IMR-90 (cell line): Measurements from ENCODE around the gene MRC1. TPM values are rescaled to one million over a fixed set of nuclear protein-coding genes. Genes with fewer than 3 reads are reported as not detected.

Source experiments
- ATAC-seq: fragments of 200-7000 bp; cut with Tn5 transposase; 2 replicates; pipeline ENCODE4 v1.9.1; 2020; ENCODE audit warnings: low read depth, mild to moderate bottlenecking, moderate library complexity
- BruUV-seq: library from RNA; stranded (reverse); fragments of 400-500 nt; replicated peaks from 2 replicates; lab custom pipeline; 2021; lab: Mats Ljungman, UMichigan
- CTCF ChIA-PET: fragments of 300-600 bp; formaldehyde crosslinking; extraction: SDS; loops from one replicate; lab custom pipeline; 2021; ENCODE audit warnings: antibody characterized with exemption; lab: Yijun Ruan, JAX
- POLR2A ChIA-PET: fragments of 300-600 bp; sonication (Branson Sonifier 250); formaldehyde crosslinking; loops from one replicate; lab custom pipeline; 2022; ENCODE audit warnings: antibody characterized with exemption; ENCODE audit not compliant: unreplicated experiment; lab: Charles Lee
- DNase-seq: peaks from one replicate; pipeline ENCODE4 v3.0.0; 2013
- H2AFZ ChIP-seq: replicated peaks from 2 replicates; pipeline ENCODE3; 2013; ENCODE audit warnings: low read length, mild to moderate bottlenecking; ENCODE audit not compliant: poor library complexity
- H2AK5ac ChIP-seq: 2 replicates; pipeline ENCODE4 v1.6.1; 2013; ENCODE audit warnings: low read depth, low read length, inconsistent platforms
- H2AK9ac ChIP-seq: replicated peaks from 2 replicates; pipeline ENCODE3; 2013; ENCODE audit warnings: mild to moderate bottlenecking, low read depth, low read length, moderate library complexity; ENCODE audit not compliant: poor library complexity
- H2BK120ac ChIP-seq: 2 replicates; pipeline ENCODE4 v1.6.1; 2013; ENCODE audit warnings: low read depth, low read length, inconsistent platforms
- H2BK15ac ChIP-seq: 3 replicates; pipeline ENCODE4 v1.6.1; 2013; ENCODE audit warnings: low read depth, low read length, inconsistent platforms
- H2BK20ac ChIP-seq: 2 replicates; pipeline ENCODE4 v1.6.1; 2013; ENCODE audit warnings: low read depth, mild to moderate bottlenecking, inconsistent platforms, low read length, moderate library complexity
- H2BK5ac ChIP-seq: 2 replicates; pipeline ENCODE4 v1.6.1; 2013; ENCODE audit warnings: mild to moderate bottlenecking, low read depth, low read length, inconsistent platforms; ENCODE audit not compliant: poor library complexity, severe bottlenecking
- H3K14ac ChIP-seq: replicated peaks from 2 replicates; pipeline ENCODE4 v1.6.1; 2013; ENCODE audit warnings: low read depth, low read length, inconsistent platforms
- H3K18ac ChIP-seq: 2 replicates; pipeline ENCODE4 v1.6.1; 2013; ENCODE audit warnings: low read depth, low read length, control low read depth
- H3K23ac ChIP-seq: 2 replicates; pipeline ENCODE4 v1.6.1; 2013; ENCODE audit warnings: low read depth, low read length, inconsistent platforms
- H3K27ac ChIP-seq: 2 replicates; pipeline ENCODE4 v1.5.1; 2013; ENCODE audit warnings: mild to moderate bottlenecking, control low read depth, low read length; ENCODE audit not compliant: insufficient read depth
- H3K27me3 ChIP-seq: 2 replicates; pipeline ENCODE4 v1.6.1; 2013; ENCODE audit warnings: low read length; ENCODE audit not compliant: control insufficient read depth, insufficient read depth
- H3K36me3 ChIP-seq: 2 replicates; pipeline ENCODE4 v1.6.1; 2013; ENCODE audit warnings: low read length, mixed read lengths; ENCODE audit not compliant: control insufficient read depth, insufficient read depth
- H3K4ac ChIP-seq: 2 replicates; pipeline ENCODE4 v1.6.1; 2013; ENCODE audit warnings: low read depth, low read length, inconsistent platforms
- H3K4me1 ChIP-seq: 2 replicates; pipeline ENCODE4 v1.6.1; 2013; ENCODE audit warnings: low read length, mixed read lengths; ENCODE audit not compliant: control insufficient read depth, insufficient read depth
- H3K4me2 ChIP-seq: 2 replicates; pipeline ENCODE4 v1.6.1; 2013; ENCODE audit warnings: low read depth, mild to moderate bottlenecking, control low read depth, low read length, moderate library complexity
- H3K4me3 ChIP-seq: 2 replicates; pipeline ENCODE4 v1.5.1; 2013; ENCODE audit warnings: low read depth, mild to moderate bottlenecking, control low read depth, low read length, moderate library complexity; ENCODE audit not compliant: insufficient read depth
- H3K56ac ChIP-seq: 2 replicates; pipeline ENCODE4 v1.6.1; 2013; ENCODE audit warnings: low read length, inconsistent platforms; ENCODE audit not compliant: insufficient read depth; ENCODE audit errors: extremely low read depth
- H3K79me1 ChIP-seq, 2 experiments: 2 replicates each; pipeline ENCODE4 v1.6.1; 2013; ENCODE audit warnings: low read length in 2 of 2, inconsistent platforms in 1 of 2, low read depth in 1 of 2
- H3K9ac ChIP-seq: 2 replicates; pipeline ENCODE4 v1.6.1; 2013; ENCODE audit warnings: low read depth, low read length, control low read depth
- H3K9me1 ChIP-seq: 2 replicates; pipeline ENCODE4 v1.6.1; 2013; ENCODE audit warnings: low read length, inconsistent platforms; ENCODE audit not compliant: insufficient read depth
- H3K9me3 ChIP-seq: 2 replicates; pipeline ENCODE4 v1.6.1; 2013; ENCODE audit warnings: low read length; ENCODE audit not compliant: control insufficient read depth, insufficient read depth
- H4K20me1 ChIP-seq: 2 replicates; pipeline ENCODE4 v1.6.1; 2013; ENCODE audit warnings: low read length, inconsistent platforms; ENCODE audit not compliant: insufficient read depth
- H4K5ac ChIP-seq: 2 replicates; pipeline ENCODE4 v1.6.1; 2013; ENCODE audit warnings: mild to moderate bottlenecking, low read depth, low read length, control low read depth
- H4K8ac ChIP-seq, 2 experiments: 2 replicates each; pipeline ENCODE4 v1.6.1; 2013; ENCODE audit warnings: low read depth in 2 of 2, low read length in 2 of 2, control low read depth in 1 of 2, inconsistent platforms in 1 of 2
- H4K91ac ChIP-seq: 2 replicates; pipeline ENCODE4 v1.6.1; 2013; ENCODE audit warnings: low read depth, low read length, inconsistent platforms; ENCODE audit not compliant: insufficient read depth
- BHLHE40 ChIP-seq: fragments of 150-350 bp; IDR thresholded peaks from 2 replicates; pipeline ENCODE4 v1.6.1; 2016; ENCODE audit warnings: mild to moderate bottlenecking, low read depth, low read length
- CHD1 ChIP-seq: IDR thresholded peaks from 2 replicates; pipeline ENCODE4 v1.6.1; 2012; ENCODE audit warnings: low read depth, low read length, improper control_type of control experiment
- ELK1 ChIP-seq: fragments of 150-350 bp; IDR thresholded peaks from 2 replicates; pipeline ENCODE4 v1.6.1; 2016; ENCODE audit warnings: low read depth, mild to moderate bottlenecking, low read length, moderate library complexity, borderline replicate concordance
- FOS ChIP-seq: fragments of 150-350 bp; IDR thresholded peaks from 2 replicates; pipeline ENCODE4 v1.6.1; 2016; ENCODE audit warnings: low read depth, low read length
- MAZ ChIP-seq: IDR thresholded peaks from 2 replicates; pipeline ENCODE4 v1.6.1; 2012; ENCODE audit warnings: low read depth, mild to moderate bottlenecking, low read length, improper control_type of control experiment, moderate library complexity, borderline replicate concordance
- MXI1 ChIP-seq: IDR thresholded peaks from 2 replicates; pipeline ENCODE4 v1.6.1; 2012; ENCODE audit warnings: low read depth, mild to moderate bottlenecking, low read length, moderate library complexity, borderline replicate concordance
- NFE2L2 ChIP-seq: fragments of 150-350 bp; IDR thresholded peaks from 2 replicates; pipeline ENCODE4 v1.6.1; 2016; ENCODE audit warnings: low read depth, mild to moderate bottlenecking, low read length
- POLR2A ChIP-seq: IDR thresholded peaks from 2 replicates; pipeline ENCODE4 v1.6.1; 2012; ENCODE audit warnings: mild to moderate bottlenecking, low read depth, low read length
- RAD21 ChIP-seq: IDR thresholded peaks from 2 replicates; pipeline ENCODE4 v1.6.1; 2012; ENCODE audit warnings: low read length, improper control_type of control experiment
- RCOR1 ChIP-seq: IDR thresholded peaks from 2 replicates; pipeline ENCODE4 v1.6.1; 2012; ENCODE audit warnings: mild to moderate bottlenecking, low read length, improper control_type of control experiment; ENCODE audit not compliant: insufficient replicate concordance
- RFX5 ChIP-seq: IDR thresholded peaks from 2 replicates; pipeline ENCODE4 v1.8.0; 2012; ENCODE audit warnings: low read depth, mild to moderate bottlenecking, low read length, moderate library complexity
- SMC3 ChIP-seq: fragments of 150-350 bp; IDR thresholded peaks from 2 replicates; pipeline ENCODE4 v1.6.1; 2016; ENCODE audit warnings: low read depth, mild to moderate bottlenecking, antibody characterized with exemption, low read length, moderate library complexity
- WGBS, 2 experiments: methylation state at CpG; one replicate each; pipeline versions ENCODE4 v1.1.5 to v1.1.7; 2013; ENCODE audit warnings: missing lambda C conversion rate in 2 of 2; ENCODE audit not compliant: insufficient read length in 1 of 2; ENCODE audit errors: extremely low coverage in 2 of 2; 5-methylcytosine and 5-hydroxymethylcytosine counted together
- dilution Hi-C: fragments of 300-500 bp; cut with HindIII; formaldehyde crosslinking; loops from one replicate; pipeline ENCODE4 v1.14.3; 2018; ENCODE audit warnings: low sequenced_read_pairs; ENCODE audit not compliant: unreplicated experiment
- in situ Hi-C: fragments of 300-500 bp; cut with MboI; formaldehyde crosslinking; loops from 3 replicates; pipeline ENCODE4 v1.14.3; 2019; ENCODE audit warnings: low sequenced_read_pairs, inconsistent platforms, mixed read lengths
- intact Hi-C: fragments of 100-400 bp; cut with micrococcal nuclease; formaldehyde crosslinking; loops from 2 replicates; pipeline ENCODE4 v1.10.0; 2022
- polyA plus RNA-seq, 3 experiments: library from polyadenylated mRNA; depleted of rRNA; stranded (reverse); fragments of >200 nt; gene quantifications; 2 replicates each; pipeline ENCODE4 v1.2.3, GENCODE V29; 2012; ENCODE audit warnings: low replicate concordance in 1 of 3
- total RNA-seq: library from RNA; depleted of rRNA; stranded (reverse); fragments of >200 nt; gene quantifications from 2 replicates; pipeline ENCODE4 v1.2.3, GENCODE V29; 2012
- TF ChIP-seq, protein P1 (sequence below): conservative IDR thresholded peaks from 2 replicates; pipeline ENCODE4 v1.5.1; 2012; ENCODE audit warnings: mild to moderate bottlenecking, low read depth, low read length, improper control_type of control experiment

Gene MRC1
- total and polyA plus RNA-seq, 2 of the 4 experiments (the other 2 are of a cell fraction), result not detected

- DNase-seq, result no peak
- H4K5ac ChIP-seq, result no peak overlapping the region
- no peak overlapping the region for H3K27ac ChIP-seq
- H3K56ac ChIP-seq, result no peak overlapping the region
- H3K4me1 ChIP-seq, result no peaks in the 10 kb centered on the region
- H2BK15ac ChIP-seq, result no peak overlapping the region
- peaks cover 3% of the 10 kb centered on the region; the same call in 1 of the 2 replicates for H3K9me3 ChIP-seq
- no peak overlapping the region for H3K9ac ChIP-seq
- ChIA-PET POLR2A (no interaction called here), CTCF (no interaction called here)
- dilution Hi-C loops, result no loop called here
- no peak for TF ChIP-seq BHLHE40
- TF ChIP-seq NFE2L2, result no peak
- no peak for TF ChIP-seq ELK1
- TF ChIP-seq MAZ, result no peak
- TF ChIP-seq SMC3, result no peak
- TF ChIP-seq, protein P1, sequence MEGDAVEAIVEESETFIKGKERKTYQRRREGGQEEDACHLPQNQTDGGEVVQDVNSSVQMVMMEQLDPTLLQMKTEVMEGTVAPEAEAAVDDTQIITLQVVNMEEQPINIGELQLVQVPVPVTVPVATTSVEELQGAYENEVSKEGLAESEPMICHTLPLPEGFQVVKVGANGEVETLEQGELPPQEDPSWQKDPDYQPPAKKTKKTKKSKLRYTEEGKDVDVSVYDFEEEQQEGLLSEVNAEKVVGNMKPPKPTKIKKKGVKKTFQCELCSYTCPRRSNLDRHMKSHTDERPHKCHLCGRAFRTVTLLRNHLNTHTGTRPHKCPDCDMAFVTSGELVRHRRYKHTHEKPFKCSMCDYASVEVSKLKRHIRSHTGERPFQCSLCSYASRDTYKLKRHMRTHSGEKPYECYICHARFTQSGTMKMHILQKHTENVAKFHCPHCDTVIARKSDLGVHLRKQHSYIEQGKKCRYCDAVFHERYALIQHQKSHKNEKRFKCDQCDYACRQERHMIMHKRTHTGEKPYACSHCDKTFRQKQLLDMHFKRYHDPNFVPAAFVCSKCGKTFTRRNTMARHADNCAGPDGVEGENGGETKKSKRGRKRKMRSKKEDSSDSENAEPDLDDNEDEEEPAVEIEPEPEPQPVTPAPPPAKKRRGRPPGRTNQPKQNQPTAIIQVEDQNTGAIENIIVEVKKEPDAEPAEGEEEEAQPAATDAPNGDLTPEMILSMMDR, result no peak
- no peak for TF ChIP-seq MXI1
- no peak for TF ChIP-seq RCOR1
- TF ChIP-seq FOS, result no peak
- TF ChIP-seq RFX5, result no peak
- TF ChIP-seq RAD21, result no peak
- TF ChIP-seq POLR2A, result no peak
- no peak for TF ChIP-seq CHD1
- no peak for ATAC-seq
- no peaks in the 10 kb centered on the region for H4K20me1 ChIP-seq
- H3K9me1 ChIP-seq, result no peaks in the 10 kb centered on the region
- no peak overlapping the region for H3K18ac ChIP-seq
- H3K4me2 ChIP-seq, result no peak overlapping the region
- intact Hi-C loops, result no loop called here
- no CpG with 5 or more reads among the region's 3 CpGs for WGBS, 2 experiments
- H3K36me3 ChIP-seq, result no peaks in the 10 kb centered on the region
- peaks cover 2% of the 10 kb centered on the region for H3K27me3 ChIP-seq
- H2AK9ac ChIP-seq, result no peak overlapping the region
- H4K8ac ChIP-seq, result no peak overlapping the region
- no peak overlapping the region for H2BK5ac ChIP-seq
- H4K91ac ChIP-seq, result no peak overlapping the region
- no peak overlapping the region for H2BK120ac ChIP-seq
- BruUV-seq, result no TSS peak
- no peak overlapping the region for H3K4ac ChIP-seq
- no peak overlapping the region for H3K14ac ChIP-seq
- H2AK5ac ChIP-seq, result no peak overlapping the region
- no peak overlapping the region for H3K23ac ChIP-seq
- no peaks in the 10 kb centered on the region for H3K79me1 ChIP-seq
- H2AFZ ChIP-seq, result no peak overlapping the region
- in situ Hi-C loops, result no loop called here
- H3K4me3 ChIP-seq, result no peak overlapping the region
- no peak overlapping the region for H2BK20ac ChIP-seq
These were observed 43.5 kb upstream of the MRC1 start for GRCh38 chr10:17765602-17766001.
